GM12878 (cell line): ENCODE measurements around the gene OTULIN. TPM values are rescaled to one million over a fixed set of nuclear protein-coding genes. Genes with fewer than 3 reads are reported as not detected.

Experiments used
- ATAC-seq: fragments of 200-7000 bp; cut with Tn5 transposase; 3 replicates; pipeline ENCODE4 v1.9.1; 2020; ENCODE audit warnings: mild to moderate bottlenecking, moderate library complexity
- BruUV-seq: library from RNA; stranded (reverse); fragments of 400-500 nt; replicated peaks from 2 replicates; lab custom pipeline; 2021; lab: Mats Ljungman, UMichigan
- CTCF ChIA-PET: fragments of 300-600 bp; sonication (Branson Sonifier 250); formaldehyde crosslinking; extraction: SDS; loops from one replicate; lab custom pipeline; 2021; ENCODE audit warnings: inconsistent platforms; lab: Yijun Ruan, JAX
- POLR2A ChIA-PET: fragments of 350-600 bp; formaldehyde crosslinking; extraction: SDS; loops from one replicate; lab custom pipeline; 2021; ENCODE audit warnings: inconsistent platforms; lab: Charles Lee
- RAD21 ChIA-PET: fragments of 300-600 bp; sonication (Branson Sonifier 250); formaldehyde crosslinking; loops from one replicate; lab custom pipeline; 2023; ENCODE audit warnings: antibody characterized with exemption; ENCODE audit not compliant: unreplicated experiment; lab: Charles Lee
- SMC1A ChIA-PET: fragments of 300-600 bp; sonication (Branson Sonifier 250); formaldehyde crosslinking; loops from one replicate; lab custom pipeline; 2023; ENCODE audit not compliant: unreplicated experiment, uncharacterized antibody; lab: Charles Lee
- DNase-seq: peaks from one replicate; pipeline ENCODE4 v3.0.0-alpha.2; 2011; ENCODE audit warnings: low read depth, low spot score
- FAIRE-seq: peaks from 3 replicates; lab custom pipeline; 2011; peaks lifted over from hg19 to GRCh38; lab: Jason Lieb, UNC
- H2AFZ ChIP-seq: 2 replicates; pipeline ENCODE4 v1.6.0; 2011; ENCODE audit warnings: low read depth, low read length, control low read depth; ENCODE audit not compliant: control insufficient read depth
- H3K27ac ChIP-seq: 2 replicates; pipeline ENCODE4 v1.5.1; 2011; ENCODE audit warnings: control low read depth; ENCODE audit not compliant: control insufficient read depth, insufficient read depth
- H3K27me3 ChIP-seq, 2 experiments: replicated peaks in 1 of 2; 2 replicates each; pipeline versions ENCODE4 v1.6.0 to v1.6.1; 2011; ENCODE audit warnings: low read length in 1 of 2; ENCODE audit not compliant: control insufficient read depth in 2 of 2, insufficient read depth in 2 of 2
- H3K36me3 ChIP-seq, 2 experiments: 2 replicates each; pipeline ENCODE4 v1.5.1; 2011; ENCODE audit warnings: low read length in 1 of 2; ENCODE audit not compliant: control insufficient read depth in 2 of 2, insufficient read depth in 2 of 2
- H3K4me1 ChIP-seq: 2 replicates; pipeline ENCODE4 v1.6.1; 2011; ENCODE audit warnings: mild to moderate bottlenecking, low read length, moderate library complexity, mixed read lengths; ENCODE audit not compliant: control insufficient read depth, insufficient read depth
- H3K4me2 ChIP-seq: 2 replicates; pipeline ENCODE4 v1.6.0; 2011; ENCODE audit warnings: control low read depth; ENCODE audit not compliant: control insufficient read depth, insufficient read depth
- H3K4me3 ChIP-seq: fragments of 200-600 bp; sonication (generic); 2 replicates; pipeline ENCODE4 v1.5.1; 2016
- H3K79me2 ChIP-seq: 2 replicates; pipeline ENCODE4 v1.6.0; 2011; ENCODE audit warnings: low read length; ENCODE audit not compliant: control insufficient read depth, insufficient read depth
- H3K9ac ChIP-seq: 2 replicates; pipeline ENCODE4 v1.8.0; 2011; ENCODE audit warnings: low read length, control low read depth, mixed read lengths; ENCODE audit not compliant: control insufficient read depth, insufficient read depth
- H3K9me3 ChIP-seq: replicated peaks from 3 replicates; pipeline ENCODE4 v1.5.1; 2011; ENCODE audit warnings: mild to moderate bottlenecking, low read length; ENCODE audit not compliant: control insufficient read depth, insufficient read depth
- H4K20me1 ChIP-seq: 2 replicates; pipeline ENCODE4 v1.6.0; 2011; ENCODE audit not compliant: control insufficient read depth, insufficient read depth
- BHLHE40 ChIP-seq, 2 experiments: fragments of 450-650 bp in 1 of 2; IDR thresholded peaks; 2 replicates each; pipeline ENCODE4 v1.6.1; 2011 to 2017; ENCODE audit warnings: low read depth in 2 of 2, borderline replicate concordance in 1 of 2, improper control_type of control experiment in 1 of 2, low read length in 1 of 2, mild to moderate bottlenecking in 1 of 2
- CEBPB ChIP-seq, 2 experiments: fragments of 150-350 bp in 1 of 2; IDR thresholded peaks; 2 replicates each; pipeline ENCODE4 v1.6.1; 2012 to 2014; ENCODE audit warnings: low read depth in 2 of 2, low read length in 2 of 2, borderline replicate concordance in 1 of 2, inconsistent platforms in 1 of 2
- EED ChIP-seq: sonication (generic); IDR thresholded peaks from 2 replicates; pipeline ENCODE4 v1.6.1; 2016; ENCODE audit warnings: antibody characterized with exemption, low read depth
- IKZF1 ChIP-seq: fragments of 450-650 bp; conservative IDR thresholded peaks from 2 replicates; pipeline ENCODE4 v1.6.1; 2017; ENCODE audit warnings: antibody characterized with exemption, mild to moderate bottlenecking
- MEF2A ChIP-seq: IDR thresholded peaks from 2 replicates; pipeline ENCODE4 v1.6.1; 2011; ENCODE audit warnings: low read depth, mild to moderate bottlenecking, low read length, moderate library complexity; ENCODE audit not compliant: insufficient read depth
- MTA3 ChIP-seq: IDR thresholded peaks from 2 replicates; pipeline ENCODE4 v1.6.1; 2012; ENCODE audit warnings: low read length, inconsistent platforms, borderline replicate concordance
- RAD21 ChIP-seq: IDR thresholded peaks from 2 replicates; pipeline ENCODE4 v1.6.1; 2011; ENCODE audit warnings: mild to moderate bottlenecking, low read depth, low read length, moderate library complexity; ENCODE audit not compliant: insufficient read depth
- SIN3A ChIP-seq: IDR thresholded peaks from 2 replicates; pipeline ENCODE4 v1.6.1; 2012; ENCODE audit warnings: low read depth, low read length, improper control_type of control experiment
- WRNIP1 ChIP-seq: IDR thresholded peaks from 2 replicates; pipeline ENCODE4 v1.6.1; 2011; ENCODE audit warnings: low read depth, low read length, improper control_type of control experiment, borderline replicate concordance
- WGBS: methylation state at CpG from one replicate; pipeline ENCODE4 v1.1.6; 2016; ENCODE audit warnings: low lambda C conversion rate; ENCODE audit not compliant: insufficient replicate concordance, insufficient coverage; ENCODE audit errors: missing lambda C conversion rate; 5-methylcytosine and 5-hydroxymethylcytosine counted together
- in situ Hi-C: fragments of 300-500 bp; cut with MboI; formaldehyde crosslinking; loops from 9 replicates; pipeline ENCODE4 v1.14.3; 2018; ENCODE audit warnings: mixed read lengths
- intact Hi-C: fragments of 100-400 bp; cut with micrococcal nuclease; formaldehyde crosslinking; loops from one replicate; pipeline ENCODE4 v1.14.2; 2022; ENCODE audit not compliant: unreplicated experiment
- polyA plus RNA-seq, 11 experiments: library from polyadenylated mRNA; depleted of rRNA in 4 of 11; unstranded in 6 of 11; stranded (reverse) in 5 of 11; fragments of >200 nt; fragmentation: Nextera tagmentation in 4 of 11; fragmentation: Illumina TruSeq in 1 of 11; extraction: Ambion mirVana in 4 of 11; extraction: Trizol in 1 of 11; gene quantifications; 1 replicate in 1 of 11; 2 replicates in 10 of 11; pipeline versions ENCODE4 v1.2.1 to v1.2.3, GENCODE V29; 2011 to 2016; ENCODE audit warnings: inconsistent platforms in 2 of 11, missing spikeins in 2 of 11, low read depth in 1 of 11
- total RNA-seq, 4 experiments: library from RNA; depleted of rRNA in 3 of 4; stranded (reverse); fragments of >200 nt in 3 of 4; fragmentation: Illumina TruSeq in 1 of 4; extraction: Trizol in 1 of 4; gene quantifications; 2 replicates each; pipeline versions ENCODE4 v1.2.1 to v1.2.3, GENCODE V29; 2013 to 2021
- TF ChIP-seq, protein P1 (sequence below): IDR thresholded peaks from 2 replicates; pipeline ENCODE4 v1.6.1; 2011; ENCODE audit warnings: low read depth, mild to moderate bottlenecking, low read length, moderate library complexity, borderline replicate concordance; ENCODE audit errors: extremely low read depth
- TF ChIP-seq, protein P2 (sequence below): fragments of 450-650 bp; IDR thresholded peaks from 2 replicates; pipeline ENCODE4 v1.6.1; 2016; ENCODE audit warnings: mild to moderate bottlenecking

The OTULIN gene
- total and polyA plus RNA-seq, 10 of the 15 experiments (the other 5 are each of a cell fraction or from before 2014, with no cell fraction given): 6.6 to 70.5 (median 28.7) TPM

DNA sequence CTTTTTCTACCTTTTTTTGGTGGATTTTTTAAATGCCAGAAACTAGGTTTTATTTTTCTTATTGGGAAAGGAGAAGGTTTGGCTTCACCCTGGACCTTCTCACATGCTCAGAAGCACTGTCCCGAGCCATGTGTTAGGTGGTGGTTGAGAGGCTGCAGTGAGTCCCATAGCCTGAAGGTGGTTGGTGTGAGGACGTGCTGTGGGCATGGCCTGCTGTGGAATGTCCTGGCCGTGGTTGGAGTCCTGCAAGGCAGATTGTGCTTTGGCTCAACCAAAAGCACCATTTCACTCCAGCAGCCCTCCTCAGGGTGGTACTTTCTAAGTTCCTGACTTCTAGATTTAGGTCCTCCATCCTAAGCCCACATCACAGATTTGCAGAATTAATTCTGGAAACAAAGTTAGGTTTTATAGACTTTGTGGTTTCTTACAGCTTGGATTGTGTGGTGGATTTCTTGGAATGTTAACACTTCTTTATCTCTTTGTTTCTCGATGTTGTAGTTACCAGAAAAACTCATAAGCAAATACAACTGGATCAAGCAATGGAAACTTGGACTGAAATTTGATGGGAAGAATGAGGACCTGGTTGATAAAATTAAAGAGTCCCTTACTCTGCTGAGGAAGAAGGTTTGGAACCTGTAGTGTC is 22.6 kb downstream of the OTULIN start:
- H2AFZ ChIP-seq: no peak overlapping the region
- WGBS: 73% methylated on average over 4 of the region's 4 CpGs
- H3K27me3 ChIP-seq: no peaks in the 10 kb centered on the region
- no peak overlapping the region for H3K27ac ChIP-seq
- no peak for ATAC-seq
- DNase-seq: no peak
- no peaks in the 10 kb centered on the region for H4K20me1 ChIP-seq
- in situ Hi-C loops (no loop called here), intact Hi-C loops (no loop called here)
- peaks cover 8% of the 10 kb centered on the region; the same call in 2 of the 3 replicates for H3K9me3 ChIP-seq
- H3K36me3 ChIP-seq: peaks cover 23 to 51% of the 10 kb centered on the region in 2 experiments
- ChIA-PET SMC1A (interaction anchor here (0.8 to 4.4 kb wide), 4 partner anchors 11 to 40 kb away, joined by 3 to 27 read pairs (median 6); no protein-coding TSS in a partner anchor), RAD21 (interaction anchor here (2.5 kb wide), 1 partner anchor 316 kb away, joined by 10 read pairs; no protein-coding TSS in a partner anchor), POLR2A (no interaction called here), CTCF (interaction anchor here (1.6 to 2.7 kb wide), 4 partner anchors 8 to 20 kb away, joined by 4 to 17 read pairs (median 10); no protein-coding TSS in a partner anchor)
- TF ChIP-seq BHLHE40 (IDR thresholded peaks at IDR 0.05; ENCODE audit: borderline replicate concordance in 1 of 2, low read depth in 2 of 2, low read length in 1 of 2) (no peak), WRNIP1 (no peak), EED (no peak), MTA3 (no peak), IKZF1 (no peak), RAD21 (no peak), SIN3A (no peak), CEBPB (IDR thresholded peaks at IDR 0.05; ENCODE audit: borderline replicate concordance in 1 of 2, low read depth in 2 of 2, low read length in 2 of 2) (no peak), MEF2A (no peak)
- TF ChIP-seq, protein P1, sequence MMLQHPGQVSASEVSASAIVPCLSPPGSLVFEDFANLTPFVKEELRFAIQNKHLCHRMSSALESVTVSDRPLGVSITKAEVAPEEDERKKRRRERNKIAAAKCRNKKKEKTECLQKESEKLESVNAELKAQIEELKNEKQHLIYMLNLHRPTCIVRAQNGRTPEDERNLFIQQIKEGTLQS: no peak
- TF ChIP-seq, protein P2, sequence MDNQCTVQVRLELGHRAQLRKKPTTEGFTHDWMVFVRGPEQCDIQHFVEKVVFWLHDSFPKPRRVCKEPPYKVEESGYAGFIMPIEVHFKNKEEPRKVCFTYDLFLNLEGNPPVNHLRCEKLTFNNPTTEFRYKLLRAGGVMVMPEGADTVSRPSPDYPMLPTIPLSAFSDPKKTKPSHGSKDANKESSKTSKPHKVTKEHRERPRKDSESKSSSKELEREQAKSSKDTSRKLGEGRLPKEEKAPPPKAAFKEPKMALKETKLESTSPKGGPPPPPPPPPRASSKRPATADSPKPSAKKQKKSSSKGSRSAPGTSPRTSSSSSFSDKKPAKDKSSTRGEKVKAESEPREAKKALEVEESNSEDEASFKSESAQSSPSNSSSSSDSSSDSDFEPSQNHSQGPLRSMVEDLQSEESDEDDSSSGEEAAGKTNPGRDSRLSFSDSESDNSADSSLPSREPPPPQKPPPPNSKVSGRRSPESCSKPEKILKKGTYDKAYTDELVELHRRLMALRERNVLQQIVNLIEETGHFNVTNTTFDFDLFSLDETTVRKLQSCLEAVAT: no peak
- H3K9ac ChIP-seq: no peak overlapping the region
- FAIRE-seq: no peak
- peaks cover 2% of the 10 kb centered on the region for H3K79me2 ChIP-seq
- H3K4me3 ChIP-seq: no peak overlapping the region
- no peak overlapping the region for H3K4me2 ChIP-seq
- no TSS peak for BruUV-seq
- no peaks in the 10 kb centered on the region for H3K4me1 ChIP-seq
